ENCODE data around the gene TMEM253.

TMEM253 gene

DNA sequence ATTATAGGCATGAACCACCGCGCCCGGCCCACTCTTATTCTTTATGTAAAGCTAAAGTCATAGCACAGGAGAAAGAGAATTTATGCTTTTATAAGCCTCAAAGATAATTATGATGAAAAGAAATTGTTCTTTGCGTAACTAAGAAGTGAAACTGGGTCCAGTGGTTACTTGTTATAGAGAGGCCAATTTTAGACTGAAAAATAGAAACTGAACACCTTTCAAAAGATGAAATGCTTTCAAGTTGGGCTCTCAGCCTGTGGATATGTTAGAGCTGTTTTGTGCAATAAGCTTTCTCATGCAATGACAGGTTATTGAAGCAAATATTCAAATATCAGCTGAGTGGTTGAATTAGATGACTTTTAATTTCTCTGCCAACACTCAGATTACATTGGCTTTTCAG lies 7.9 kb downstream of the TMEM253 start:
- TF ChIP-seq, protein P1, sequence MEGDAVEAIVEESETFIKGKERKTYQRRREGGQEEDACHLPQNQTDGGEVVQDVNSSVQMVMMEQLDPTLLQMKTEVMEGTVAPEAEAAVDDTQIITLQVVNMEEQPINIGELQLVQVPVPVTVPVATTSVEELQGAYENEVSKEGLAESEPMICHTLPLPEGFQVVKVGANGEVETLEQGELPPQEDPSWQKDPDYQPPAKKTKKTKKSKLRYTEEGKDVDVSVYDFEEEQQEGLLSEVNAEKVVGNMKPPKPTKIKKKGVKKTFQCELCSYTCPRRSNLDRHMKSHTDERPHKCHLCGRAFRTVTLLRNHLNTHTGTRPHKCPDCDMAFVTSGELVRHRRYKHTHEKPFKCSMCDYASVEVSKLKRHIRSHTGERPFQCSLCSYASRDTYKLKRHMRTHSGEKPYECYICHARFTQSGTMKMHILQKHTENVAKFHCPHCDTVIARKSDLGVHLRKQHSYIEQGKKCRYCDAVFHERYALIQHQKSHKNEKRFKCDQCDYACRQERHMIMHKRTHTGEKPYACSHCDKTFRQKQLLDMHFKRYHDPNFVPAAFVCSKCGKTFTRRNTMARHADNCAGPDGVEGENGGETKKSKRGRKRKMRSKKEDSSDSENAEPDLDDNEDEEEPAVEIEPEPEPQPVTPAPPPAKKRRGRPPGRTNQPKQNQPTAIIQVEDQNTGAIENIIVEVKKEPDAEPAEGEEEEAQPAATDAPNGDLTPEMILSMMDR (IDR thresholded peaks at IDR 0.05; ENCODE audit: low read depth, low read length), result no peak
- no peak overlapping the region for H3K4me3 ChIP-seq (ENCODE audit: low read depth, low read length)
- DNase-seq (ENCODE audit: low read depth, low spot score), result no peak
- in situ Hi-C loops (cut with HindIII; ENCODE audit: low sequenced_read_pairs), result no loop called here

DNA sequence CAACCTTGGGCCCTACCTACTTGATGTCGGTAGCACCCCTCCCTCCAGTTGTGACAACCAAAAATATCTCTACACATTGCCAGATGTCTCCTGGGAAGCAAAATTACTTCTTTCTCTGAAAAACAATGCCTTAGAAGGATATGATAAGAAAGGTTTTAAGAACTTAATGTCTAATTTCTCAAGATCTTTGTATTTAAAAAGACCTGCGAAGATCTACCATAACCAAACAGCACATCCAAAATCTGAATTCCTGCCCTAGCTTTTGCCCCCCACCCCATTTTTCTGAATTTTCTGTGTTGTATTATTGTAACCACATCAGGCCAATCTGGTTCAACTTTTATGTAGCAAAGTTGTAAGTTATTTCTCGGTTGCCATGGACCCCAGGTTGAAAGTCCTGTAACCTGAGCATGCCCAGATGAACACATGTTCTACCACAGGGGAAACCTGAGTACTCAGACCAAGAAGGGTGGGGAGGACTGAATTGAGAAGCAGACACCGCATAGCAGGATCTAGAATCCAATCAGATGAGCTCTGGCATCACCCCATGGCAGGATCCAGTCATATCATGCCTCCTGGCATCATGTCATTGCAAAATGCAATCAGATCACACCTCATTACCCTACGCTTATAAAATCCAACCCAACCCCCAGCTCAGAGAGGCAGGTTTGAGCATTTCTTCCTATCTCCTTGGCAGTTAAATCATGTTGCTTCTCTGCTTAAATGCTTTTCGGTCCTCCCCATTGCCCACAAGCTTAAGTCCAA lies 8.7 kb downstream of the TMEM253 start:
- in situ Hi-C loops (cut with HindIII; ENCODE audit: low sequenced_read_pairs), result no loop called here
- H3K4me3 ChIP-seq (ENCODE audit: low read depth, low read length), result no peak overlapping the region
- DNase-seq (ENCODE audit: low read depth, low spot score), result no peak
- TF ChIP-seq, protein P1 (IDR thresholded peaks at IDR 0.05; ENCODE audit: low read depth, low read length), result no peak

DNA sequence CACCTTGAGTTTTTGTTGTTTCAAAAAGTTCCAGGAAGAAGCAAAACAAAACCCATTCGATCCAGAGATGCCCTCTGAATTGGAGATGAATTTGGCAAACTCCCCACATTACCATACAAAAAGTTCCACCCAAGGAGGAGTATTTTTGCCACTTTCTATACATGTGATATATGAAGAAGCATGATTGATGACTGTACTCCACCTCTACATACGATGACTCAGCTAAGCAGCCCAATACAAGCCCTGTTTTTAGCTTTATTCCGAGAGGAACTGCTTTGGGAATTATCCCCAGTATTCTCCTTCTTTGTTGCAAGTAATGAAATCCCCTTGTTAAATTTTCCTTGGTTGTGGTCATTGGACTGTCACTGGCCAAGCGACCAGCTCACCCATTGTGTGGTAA lies 11.4 kb downstream of the TMEM253 start:
- DNase-seq (ENCODE audit: low read depth, low spot score), result no peak
- in situ Hi-C loops (cut with HindIII; ENCODE audit: low sequenced_read_pairs), result no loop called here
- no peak overlapping the region for H3K4me3 ChIP-seq (ENCODE audit: low read depth, low read length)
- TF ChIP-seq, protein P1 (IDR thresholded peaks at IDR 0.05; ENCODE audit: low read depth, low read length), result no peak

DNA sequence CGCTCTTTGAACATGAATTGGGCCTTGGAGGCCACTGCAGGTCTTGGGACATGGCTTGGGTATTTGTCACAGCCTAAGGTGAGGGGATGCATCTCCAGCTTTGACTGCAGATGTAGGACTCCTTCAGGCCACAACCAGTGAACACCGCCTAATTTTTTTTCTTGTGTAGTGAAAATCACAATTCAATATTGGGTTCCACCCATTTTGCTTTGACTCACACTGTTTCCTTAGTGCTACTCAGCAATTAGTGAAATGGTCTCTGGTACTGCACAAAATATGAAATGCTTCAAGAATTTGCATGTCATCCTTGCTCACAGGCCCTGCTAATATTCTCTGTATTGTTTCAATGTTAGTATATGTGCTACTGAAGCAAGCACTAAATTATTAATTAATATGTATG lies 12.5 kb downstream of the TMEM253 start:
- TF ChIP-seq, protein P1 (IDR thresholded peaks at IDR 0.05; ENCODE audit: low read depth, low read length), result no peak
- no peak for DNase-seq (ENCODE audit: low read depth, low spot score)
- in situ Hi-C loops (cut with HindIII; ENCODE audit: low sequenced_read_pairs), result no loop called here
- no peak overlapping the region for H3K4me3 ChIP-seq (ENCODE audit: low read depth, low read length)

DNA sequence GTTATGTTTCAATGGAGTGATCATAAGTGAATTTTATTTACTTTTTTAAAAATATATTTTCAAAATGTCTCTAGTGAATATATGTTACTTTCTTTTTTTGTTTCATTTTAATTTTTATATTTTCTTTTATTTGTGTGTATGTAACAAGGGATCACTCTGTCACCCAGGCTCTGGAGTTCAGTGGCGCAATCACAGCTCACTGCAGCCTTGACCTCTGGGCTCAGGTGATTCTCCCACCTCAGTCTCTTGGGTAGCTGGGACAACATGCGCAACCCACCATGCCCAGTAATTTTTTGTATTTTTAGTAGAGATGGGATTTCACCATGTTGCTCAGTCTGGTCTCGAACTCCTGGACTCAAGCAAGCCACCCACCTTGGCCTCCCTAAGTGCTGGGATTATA lies 18.1 kb downstream of the TMEM253 start:
- TF ChIP-seq, protein P1 (IDR thresholded peaks at IDR 0.05; ENCODE audit: low read depth, low read length), result no peak
- no peak overlapping the region for H3K4me3 ChIP-seq (ENCODE audit: low read depth, low read length)
- no peak for DNase-seq (ENCODE audit: low read depth, low spot score)
- in situ Hi-C loops (cut with HindIII; ENCODE audit: low sequenced_read_pairs), result no loop called here

DNA sequence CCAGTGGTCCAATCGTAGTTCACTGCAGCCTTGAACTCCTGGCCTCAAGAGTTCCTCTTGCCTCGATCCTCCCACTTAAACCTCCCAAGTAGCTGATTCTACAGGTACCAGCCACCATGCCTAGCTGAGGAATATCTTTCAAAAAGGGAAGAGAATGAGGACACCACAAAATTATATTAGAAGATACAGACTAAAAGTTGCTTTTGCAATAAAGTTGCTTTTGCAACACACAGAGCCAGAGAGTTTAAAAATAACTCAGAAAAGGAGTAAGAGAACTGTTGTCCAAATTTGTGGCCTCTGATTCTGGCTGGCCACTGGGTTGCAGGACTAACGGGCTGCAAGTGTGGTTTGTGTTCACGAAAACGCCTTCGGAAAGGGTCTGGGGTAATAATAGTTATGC lies 19.8 kb downstream of the TMEM253 start:
- in situ Hi-C loops (cut with HindIII; ENCODE audit: low sequenced_read_pairs), result no loop called here
- no peak overlapping the region for H3K4me3 ChIP-seq (ENCODE audit: low read depth, low read length)
- DNase-seq (ENCODE audit: low read depth, low spot score), result no peak
- TF ChIP-seq, protein P1 (IDR thresholded peaks at IDR 0.05; ENCODE audit: low read depth, low read length), result no peak

Measured in astrocyte of the spinal cord (primary cell).